ENCODE measurements around the gene RIT2. TPM values are rescaled to one million over a fixed set of nuclear protein-coding genes. Genes with fewer than 3 reads are reported as not detected.

The RIT2 gene
- total RNA-seq, 2 donors from 2014 or later, result not detected

GRCh38 chr18:42771936-42772335 is 343.5 kb downstream of the RIT2 start:
- intact Hi-C loops (cut with DNase I), result no loop called here
- no peak for DNase-seq
- Histone ChIP-seq H3K27ac (no peak overlapping the region), H3K9ac (ENCODE audit: low read depth in 2 of 2, low read length in 2 of 2) (no peak overlapping the region), H3K27me3 (no peaks in the 10 kb centered on the region), H3K4me1 (no peaks in the 10 kb centered on the region), H3K4me3 (no peak overlapping the region), H3K36me3 (no peaks in the 10 kb centered on the region), H3K9me3 (no peaks in the 10 kb centered on the region)
- no peak for TF ChIP-seq CTCF (IDR thresholded peaks at IDR 0.05)

- no peak for DNase-seq
- H3K9ac ChIP-seq (ENCODE audit: low read depth in 2 of 2, low read length in 2 of 2), result no peak overlapping the region
- no peaks in the 10 kb centered on the region for H3K36me3 ChIP-seq
- H3K4me1 ChIP-seq, result no peaks in the 10 kb centered on the region
- H3K27me3 ChIP-seq, result no peaks in the 10 kb centered on the region
- intact Hi-C loops (cut with DNase I), result no loop called here
- TF ChIP-seq CTCF (IDR thresholded peaks at IDR 0.05), result no peak
- no peak overlapping the region for H3K27ac ChIP-seq
- H3K9me3 ChIP-seq, result no peaks in the 10 kb centered on the region
- no peak overlapping the region for H3K4me3 ChIP-seq
These were observed 350.2 kb downstream of the RIT2 start for GRCh38 chr18:42765302-42765701.

GRCh38 chr18:42760290-42760689 is 355.2 kb downstream of the RIT2 start:
- DNase-seq, result no peak
- Histone ChIP-seq H3K4me1 (no peaks in the 10 kb centered on the region), H3K27ac (no peak overlapping the region), H3K36me3 (no peaks in the 10 kb centered on the region), H3K9ac (ENCODE audit: low read depth in 2 of 2, low read length in 2 of 2) (no peak overlapping the region), H3K9me3 (no peaks in the 10 kb centered on the region), H3K27me3 (no peaks in the 10 kb centered on the region), H3K4me3 (no peak overlapping the region)
- no peak for TF ChIP-seq CTCF (IDR thresholded peaks at IDR 0.05)
- intact Hi-C loops (cut with DNase I), result no loop called here

GRCh38 chr18:42758852-42759251 is 356.6 kb downstream of the RIT2 start:
- no peak for TF ChIP-seq CTCF (IDR thresholded peaks at IDR 0.05)
- intact Hi-C loops (cut with DNase I), result no loop called here
- Histone ChIP-seq H3K9ac (ENCODE audit: low read depth in 2 of 2, low read length in 2 of 2) (no peak overlapping the region), H3K4me1 (no peaks in the 10 kb centered on the region), H3K27ac (no peak overlapping the region), H3K36me3 (no peaks in the 10 kb centered on the region), H3K4me3 (no peak overlapping the region), H3K27me3 (no peaks in the 10 kb centered on the region), H3K9me3 (no peaks in the 10 kb centered on the region)
- DNase-seq, result no peak

- no peak for DNase-seq
- no peak for TF ChIP-seq CTCF (IDR thresholded peaks at IDR 0.05)
- intact Hi-C loops (cut with DNase I), result no loop called here
- Histone ChIP-seq H3K4me1 (no peaks in the 10 kb centered on the region), H3K9me3 (no peaks in the 10 kb centered on the region), H3K36me3 (no peaks in the 10 kb centered on the region), H3K27me3 (no peaks in the 10 kb centered on the region), H3K9ac (ENCODE audit: low read depth in 2 of 2, low read length in 2 of 2) (no peak overlapping the region), H3K4me3 (no peak overlapping the region), H3K27ac (no peak overlapping the region)
These were observed 359.3 kb downstream of the RIT2 start for GRCh38 chr18:42756214-42756613.

GRCh38 chr18:42752916-42753315 is 362.6 kb downstream of the RIT2 start:
- Histone ChIP-seq H3K36me3 (no peaks in the 10 kb centered on the region), H3K27ac (no peak overlapping the region), H3K4me3 (no peak overlapping the region), H3K9me3 (no peaks in the 10 kb centered on the region), H3K27me3 (no peaks in the 10 kb centered on the region), H3K4me1 (no peaks in the 10 kb centered on the region), H3K9ac (ENCODE audit: low read depth in 2 of 2, low read length in 2 of 2) (no peak overlapping the region)
- TF ChIP-seq CTCF (IDR thresholded peaks at IDR 0.05), result no peak
- no peak for DNase-seq
- intact Hi-C loops (cut with DNase I), result no loop called here

Data from colonic mucosa (tissue), 4 donors.